Epithelial cell of esophagus (primary cell): ENCODE measurements around the gene RAB38.
A peak's percentile ranks its signal among the peaks of the same experiment; 100 is the strongest.

Source experiments
- DNase-seq: peaks from one replicate; pipeline ENCODE4 v3.0.0; 2010; ENCODE audit warnings: low read depth
- H3K4me3 ChIP-seq: 2 replicates; pipeline ENCODE4 v1.5.1; 2011; ENCODE audit warnings: mild to moderate bottlenecking, low read length, control low read depth
- CTCF ChIP-seq: IDR thresholded peaks from 2 replicates; pipeline ENCODE4 v1.5.1; 2011; ENCODE audit warnings: low read depth, mild to moderate bottlenecking, low read length, control low read depth, inconsistent platforms; ENCODE audit not compliant: insufficient read depth; ENCODE audit errors: missing control alignments

RAB38 gene

GRCh38 chr11:88174709-88175568, at the start of gene RAB38:
Gene RAB38, minus strand, starts transcription at chr11:88175443. Its CDS starts 59 bp downstream, at chr11:88175384.
- TF ChIP-seq CTCF = no peak
- H3K4me3 ChIP-seq = peak within 1 kb of the TSS; percentile 71
- DNase-seq = peak; percentile 96

GRCh38 chr11:88213406-88213805, 38.2 kb upstream of the RAB38 start:
- DNase-seq = no peak
- no peak for TF ChIP-seq CTCF

GRCh38 chr11:88212300-88212699, 37.1 kb upstream of the RAB38 start:
- no peak for TF ChIP-seq CTCF
- H3K4me3 ChIP-seq = no peak overlapping the region
- no peak for DNase-seq

More at GRCh38 chr11:88213406-88213805, 38.2 kb upstream of the RAB38 start:
- H3K4me3 ChIP-seq = no peak overlapping the region

- TF ChIP-seq CTCF = no peak
- H3K4me3 ChIP-seq = no peak overlapping the region
- DNase-seq = peak; percentile 21
These were observed 33.5 kb upstream of the RAB38 start for GRCh38 chr11:88208745-88209144.

GRCh38 chr11:88206751-88207150, 31.5 kb upstream of the RAB38 start:
- TF ChIP-seq CTCF = no peak
- peak; percentile 45 for DNase-seq
- H3K4me3 ChIP-seq = no peak overlapping the region

GRCh38 chr11:88204353-88204752, 29.1 kb upstream of the RAB38 start:
- no peak for TF ChIP-seq CTCF
- no peak for DNase-seq
- no peak overlapping the region for H3K4me3 ChIP-seq

- DNase-seq = no peak
- no peak overlapping the region for H3K4me3 ChIP-seq
- TF ChIP-seq CTCF = no peak
These were observed 28.4 kb upstream of the RAB38 start for GRCh38 chr11:88203604-88204003.
